Effector CD8-positive, alpha-beta T cell (primary cell): ENCODE results near the gene SRPK2.
"Not testable (repeated sequence)": the region's sequence is repeated elsewhere in the genome, so short reads cannot be mapped to it uniquely, and the experiment has no call there.

Experiments
- DNase-seq: peaks from one replicate; lab custom pipeline; 2025; lab: John Stamatoyannopoulos, UW

The SRPK2 gene

DNA sequence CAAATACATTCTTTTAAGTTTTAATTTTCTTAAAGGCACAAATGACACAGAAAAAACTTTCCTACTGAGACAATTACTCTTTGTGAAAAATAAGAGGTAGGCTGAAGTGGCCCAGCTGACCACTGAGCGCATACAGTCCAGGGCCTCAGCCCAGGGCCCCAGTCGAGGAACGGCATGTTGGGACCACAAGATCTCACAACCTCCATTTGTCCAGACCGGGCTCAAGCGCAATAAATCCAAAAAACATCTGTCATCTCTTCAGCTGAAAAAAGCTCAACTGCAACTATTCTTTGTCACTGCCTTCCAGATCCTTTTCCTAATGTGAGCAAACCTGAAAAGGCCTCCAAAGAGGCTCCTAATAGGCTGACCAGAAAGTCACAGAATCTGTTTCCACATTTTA lies 165.8 kb downstream of the SRPK2 start:
- no peak for DNase-seq

DNA sequence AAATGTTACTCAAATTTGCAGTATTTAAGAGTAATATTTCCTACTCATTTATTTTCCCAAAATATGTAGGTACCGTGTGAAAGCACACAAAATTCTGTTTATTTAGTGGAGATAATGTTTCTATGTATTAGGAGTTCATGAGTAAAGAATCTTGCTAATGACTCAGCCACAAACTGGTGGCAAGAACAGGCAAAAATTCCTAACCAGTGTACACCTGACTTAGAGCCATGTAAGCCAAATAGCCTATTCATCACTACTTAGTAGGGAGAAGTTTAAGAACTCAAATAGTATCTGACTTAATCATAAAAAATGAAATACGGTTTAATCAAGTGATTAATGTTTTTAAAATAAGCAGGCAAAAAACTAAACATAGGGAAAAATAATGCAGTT lies 169.0 kb downstream of the SRPK2 start:
- no peak for DNase-seq

DNA sequence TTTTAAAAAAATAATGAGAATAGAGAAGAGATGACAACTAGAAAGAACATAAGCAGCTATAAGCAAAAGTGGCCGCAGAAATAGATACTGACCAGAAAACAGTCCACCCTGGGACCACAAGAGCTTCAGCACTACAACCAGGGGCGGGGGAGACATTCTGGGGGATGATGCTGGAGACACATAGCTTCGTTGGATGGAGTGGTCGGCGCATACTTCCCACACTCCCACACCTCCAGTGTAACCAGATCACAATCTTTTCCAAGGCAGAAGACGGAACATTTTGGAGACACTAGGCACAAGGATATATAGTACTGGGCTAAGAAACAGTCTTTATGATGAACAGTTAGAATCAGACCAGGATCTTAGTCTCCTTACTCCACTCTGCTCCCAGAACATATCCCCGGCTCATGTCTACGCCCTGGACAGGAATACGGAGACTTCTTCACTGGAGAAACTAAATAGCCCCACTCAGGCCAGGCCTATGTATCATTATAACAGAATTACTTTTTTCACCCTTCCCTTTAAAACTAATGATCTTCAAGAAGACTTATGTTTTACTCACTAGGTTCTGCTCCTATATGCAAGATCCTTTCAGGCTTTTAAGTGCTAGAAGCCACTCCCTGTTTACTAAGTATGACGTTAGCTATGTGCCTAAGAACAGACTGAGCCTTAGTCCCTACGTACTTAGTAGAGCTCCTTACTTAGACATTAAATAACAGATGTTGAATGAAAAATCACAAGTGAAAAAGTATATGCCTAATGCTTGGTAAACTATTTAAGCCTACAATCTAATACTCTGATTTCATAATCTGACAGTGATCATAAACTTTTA lies 169.6 kb downstream of the SRPK2 start:
- DNase-seq, result no peak

DNA sequence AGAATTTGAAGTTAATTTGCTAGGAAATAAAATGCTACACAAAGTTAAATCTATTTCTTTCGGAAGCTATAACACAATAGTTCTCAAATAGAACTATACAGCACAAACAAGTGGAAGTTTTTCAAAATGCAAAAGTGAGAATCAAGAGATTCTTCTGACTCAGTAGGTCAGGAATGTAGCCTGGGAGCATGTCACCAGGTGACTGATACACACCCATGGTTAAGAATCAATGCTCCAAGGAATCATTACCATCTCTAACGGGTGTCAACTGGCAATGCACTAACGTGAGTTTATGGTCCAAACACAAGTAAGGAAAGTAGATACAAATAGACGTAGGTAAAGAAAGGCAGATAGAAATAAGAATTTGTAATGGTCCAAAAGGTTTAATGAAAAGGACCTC lies 170.5 kb downstream of the SRPK2 start:
- DNase-seq, result no peak

- no peak for DNase-seq
These were observed 171.9 kb downstream of the SRPK2 start for GRCh38 chr7:105216786-105217185.

- no peak for DNase-seq
These were observed 172.9 kb downstream of the SRPK2 start for GRCh38 chr7:105215821-105216220.

DNA sequence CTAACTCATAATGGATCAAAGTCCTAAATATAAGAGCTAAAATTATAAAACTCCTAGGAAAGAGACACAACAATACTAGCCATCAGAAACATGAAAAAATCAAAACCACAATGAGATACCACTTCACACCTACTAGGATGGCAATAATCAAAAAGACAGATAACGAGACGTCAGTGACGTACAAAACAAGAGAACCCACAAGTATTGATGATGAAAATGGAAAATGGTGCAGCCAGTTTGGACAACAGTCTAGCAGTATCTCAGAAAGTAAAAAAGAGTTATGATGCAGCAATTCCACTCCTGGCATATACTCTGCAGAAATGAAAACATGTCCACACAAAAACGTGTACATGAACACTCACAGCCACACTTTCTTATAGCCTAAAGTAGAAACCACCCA lies 173.5 kb downstream of the SRPK2 start:
- no peak for DNase-seq

GRCh38 chr7:105213611-105214010 lies 175.1 kb downstream of the SRPK2 start:
- DNase-seq, result no peak

- no peak for DNase-seq
These were observed 176.5 kb downstream of the SRPK2 start for GRCh38 chr7:105212212-105212611.

DNA sequence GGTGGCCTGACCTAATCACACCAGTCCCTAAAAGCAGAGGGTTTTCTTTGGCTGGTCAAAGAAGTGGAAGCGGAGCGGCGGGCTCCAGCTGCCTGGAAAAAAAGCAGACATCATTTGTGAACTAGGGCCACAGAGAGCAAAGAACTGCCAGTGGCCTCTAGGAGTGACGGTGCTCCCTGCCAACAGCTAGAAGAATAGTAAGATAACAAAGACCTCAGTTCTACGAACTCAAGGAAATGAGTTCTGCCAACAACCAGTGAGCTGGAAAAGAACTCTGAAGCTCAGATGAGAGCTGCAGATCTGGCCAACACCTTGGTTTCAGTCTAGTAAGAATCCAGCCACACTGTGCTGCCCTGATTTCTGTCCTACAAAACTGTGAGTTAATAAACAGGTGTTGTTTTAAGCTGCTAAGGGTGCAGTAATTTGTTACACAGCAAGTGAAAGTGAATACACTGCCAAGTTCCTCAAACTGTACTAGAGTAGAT lies 178.0 kb downstream of the SRPK2 start:
- no peak for DNase-seq

DNA sequence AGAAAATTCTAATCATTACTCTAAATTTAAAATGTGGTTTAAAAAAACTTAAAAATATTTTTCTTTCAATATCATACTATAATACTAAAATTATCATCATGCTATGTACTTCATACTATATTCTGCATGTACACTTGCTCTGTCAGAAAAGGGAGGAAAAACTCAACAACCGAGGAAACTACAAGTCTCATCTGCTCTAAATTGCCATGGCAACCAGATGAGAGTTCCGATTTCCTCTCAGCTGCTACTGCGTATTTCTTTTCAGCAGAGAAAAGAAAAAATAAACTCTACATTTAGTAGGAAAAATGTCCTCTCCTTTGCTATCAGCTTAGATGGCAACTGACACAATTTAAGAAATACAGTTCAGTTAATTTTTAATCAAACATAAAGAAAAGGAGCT lies 178.9 kb downstream of the SRPK2 start:
- DNase-seq, result no peak

- DNase-seq, result no peak
These were observed 179.3 kb downstream of the SRPK2 start for GRCh38 chr7:105209433-105209832.

GRCh38 chr7:105206985-105207384 lies 181.7 kb downstream of the SRPK2 start:
- no peak for DNase-seq

GRCh38 chr7:105205592-105206237 lies 183.0 kb downstream of the SRPK2 start:
- no peak for DNase-seq

DNA sequence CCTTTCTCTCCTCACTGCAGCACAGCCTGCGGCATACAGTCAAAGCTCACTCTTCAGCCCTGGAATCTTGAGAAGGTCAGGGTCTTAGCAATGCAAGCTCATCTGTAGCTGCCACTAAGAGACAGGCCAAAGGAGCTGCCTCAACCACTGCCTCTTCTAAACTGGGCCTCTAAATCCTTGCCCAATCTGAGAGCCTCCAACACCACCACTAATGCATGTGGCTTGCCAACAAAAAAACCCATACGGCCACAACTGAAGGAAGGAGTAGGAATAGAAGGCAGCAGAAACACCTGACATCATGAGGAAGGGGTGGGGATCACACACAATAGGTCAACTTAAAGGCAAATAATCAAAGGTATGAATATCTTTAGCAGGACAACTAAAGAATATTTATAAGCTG lies 183.8 kb downstream of the SRPK2 start:
- no peak for DNase-seq

DNA sequence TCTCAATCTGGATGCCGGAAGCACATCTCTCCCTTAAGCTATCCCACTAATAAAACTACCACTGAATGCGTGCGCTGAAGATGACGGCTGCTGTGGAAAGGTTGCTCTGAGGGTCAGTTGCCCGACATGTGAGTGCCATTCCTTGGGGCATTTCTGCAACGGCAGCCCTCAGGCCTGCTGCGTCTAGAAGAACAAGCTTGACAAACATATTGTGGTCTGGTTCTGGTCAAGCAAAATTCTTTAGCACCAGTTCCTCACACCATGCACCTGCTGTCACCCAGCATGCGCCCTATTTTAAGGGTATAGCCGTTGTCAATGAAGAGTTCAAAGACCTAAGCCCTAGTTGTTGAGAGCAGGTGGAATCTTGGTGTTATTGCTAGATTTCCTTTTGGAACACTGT lies 184.2 kb downstream of the SRPK2 start:
- DNase-seq, result no peak

DNA sequence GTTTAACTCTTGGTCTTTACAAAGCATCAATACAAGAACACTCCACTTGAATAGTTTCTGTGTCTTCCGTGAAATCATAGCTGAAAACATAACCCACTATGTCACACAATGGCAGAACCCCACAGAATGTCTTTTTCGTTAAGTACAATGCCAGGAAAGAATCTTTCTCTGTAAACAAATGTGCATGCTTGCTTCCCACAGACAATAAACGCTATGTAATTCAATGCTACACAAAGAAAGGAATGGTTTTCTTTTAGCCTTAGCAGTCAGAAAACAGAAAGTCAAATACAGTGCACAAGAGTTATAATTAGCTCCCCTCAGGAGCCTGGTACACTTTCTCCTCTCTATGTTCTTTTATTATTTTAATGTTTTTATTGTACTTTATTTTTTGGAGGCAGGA lies 186.1 kb downstream of the SRPK2 start:
- DNase-seq, result no peak

DNA sequence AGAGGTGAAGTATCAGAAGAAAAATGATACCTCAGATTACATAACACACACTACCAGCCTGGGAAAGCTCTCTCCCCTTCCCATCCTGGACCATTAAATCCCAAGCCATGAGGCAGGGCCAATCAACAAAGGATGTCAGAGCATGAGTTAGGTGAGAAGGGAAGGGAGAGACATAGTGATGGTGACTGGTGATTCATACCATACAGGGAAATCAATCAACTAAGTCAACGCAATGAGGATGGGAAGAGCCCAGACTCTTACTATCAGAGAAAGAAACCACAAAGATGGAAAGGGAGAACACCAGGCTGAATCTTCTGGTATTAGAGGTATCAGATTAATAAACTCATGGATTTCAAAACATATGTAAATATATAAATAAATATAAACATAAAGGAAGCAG lies 189.3 kb downstream of the SRPK2 start:
- no peak for DNase-seq

- DNase-seq, result no peak
These were observed 190.5 kb downstream of the SRPK2 start for GRCh38 chr7:105198223-105198622.

- DNase-seq, result no peak
These were observed 192.2 kb downstream of the SRPK2 start for GRCh38 chr7:105196473-105196872.

DNA sequence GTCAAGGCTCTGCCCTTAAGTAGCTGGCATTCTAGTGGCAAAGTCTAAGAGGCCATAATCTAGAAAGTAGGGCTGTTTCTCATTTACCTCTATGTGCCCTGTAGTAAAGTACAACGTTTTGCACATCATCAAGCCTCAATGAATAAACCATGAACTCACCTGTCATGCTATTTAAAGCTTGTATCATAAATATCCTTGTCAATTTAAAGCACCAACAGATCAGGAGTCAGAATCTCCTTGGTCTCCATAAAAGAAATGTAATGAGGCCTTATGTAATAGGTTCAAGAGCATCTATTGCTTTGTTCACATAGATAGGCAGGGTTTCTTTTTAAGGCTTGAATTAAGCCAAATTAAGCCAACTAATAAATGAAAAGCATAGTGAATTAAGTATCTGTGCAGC lies 192.8 kb downstream of the SRPK2 start:
- no peak for DNase-seq

GRCh38 chr7:105194959-105195358 lies 193.8 kb downstream of the SRPK2 start:
- not testable (repeated sequence) for DNase-seq

DNA sequence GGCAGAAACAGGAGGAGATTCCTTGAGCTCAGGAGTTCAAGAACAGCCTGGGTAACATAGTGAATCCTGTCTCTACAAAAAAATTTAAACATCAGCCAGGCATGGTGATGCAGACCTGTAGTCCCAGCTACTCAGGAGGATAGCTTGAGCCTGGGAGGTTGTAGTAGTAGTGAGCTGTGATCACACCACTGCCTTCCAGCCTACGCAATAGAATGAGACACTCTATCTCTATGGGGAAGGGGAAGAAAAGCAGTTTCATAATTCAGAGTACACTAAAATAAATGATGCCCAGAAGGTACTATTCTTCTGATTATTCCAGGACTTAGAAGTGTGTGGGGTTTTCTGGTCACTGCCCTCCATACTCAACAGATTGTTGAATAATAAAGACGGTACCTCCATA lies 197.4 kb downstream of the SRPK2 start:
- DNase-seq, result no peak
